CD4-positive, CD25-positive, alpha-beta regulatory T cell (primary cell): ENCODE results near the gene LGALS3BP. TPM values are rescaled to one million over a fixed set of nuclear protein-coding genes. Genes with fewer than 3 reads are reported as not detected.

Experiments
- ATAC-seq, 2 donors: fragments of 150-1000 bp; cut with Tn5 transposase; one replicate each; pipeline ENCODE4 v1.10.0; 2021; ENCODE audit warnings: low read depth in 2 of 2, moderate number of reproducible peaks in 2 of 2, moderate library complexity in 1 of 2
- DNase-seq, 3 donors: peaks; one replicate each; pipeline versions ENCODE4 v3.0.0 to v3.0.0-alpha.2; 2012 to 2022; ENCODE audit warnings: mixed read lengths in 1 of 3
- H3K27ac ChIP-seq: one replicate; pipeline ENCODE4 v1.7.0; 2013; ENCODE audit warnings: mild to moderate bottlenecking, low read length; ENCODE audit not compliant: insufficient read depth, poor library complexity, severe bottlenecking
- H3K27me3 ChIP-seq: one replicate; pipeline ENCODE4 v1.7.0; 2013; ENCODE audit warnings: low read length; ENCODE audit not compliant: control insufficient read depth, insufficient read depth
- H3K36me3 ChIP-seq: one replicate; pipeline ENCODE4 v1.7.0; 2013; ENCODE audit warnings: mild to moderate bottlenecking, low read length, moderate library complexity; ENCODE audit not compliant: control insufficient read depth, insufficient read depth
- H3K4me1 ChIP-seq: 2 replicates; pipeline ENCODE4 v1.7.0; 2013; ENCODE audit warnings: mild to moderate bottlenecking, low read length; ENCODE audit not compliant: insufficient read depth, control insufficient read depth, poor library complexity, severe bottlenecking
- H3K4me3 ChIP-seq: one replicate; pipeline ENCODE4 v1.7.0; 2013; ENCODE audit warnings: low read depth, mild to moderate bottlenecking, low read length, moderate library complexity
- H3K9me3 ChIP-seq, 2 experiments: 1 replicate in 1 of 2; 2 replicates in 1 of 2; pipeline ENCODE4 v1.7.0; 2013; ENCODE audit warnings: low read length in 2 of 2, mild to moderate bottlenecking in 1 of 2, moderate library complexity in 1 of 2; ENCODE audit not compliant: control insufficient read depth in 2 of 2
- H3K27ac Mint-ChIP-seq, 3 donors: one replicate each; pipeline ENCODE4 v1.8.0; 2020 to 2022; ENCODE audit warnings: mild to moderate bottlenecking in 3 of 3, mixed read lengths in 3 of 3, moderate library complexity in 2 of 3
- H3K27me3 Mint-ChIP-seq: one replicate; pipeline ENCODE4 v1.8.0; 2022; ENCODE audit warnings: mild to moderate bottlenecking, mixed read lengths
- H3K36me3 Mint-ChIP-seq: one replicate; pipeline ENCODE4 v1.8.0; 2020; ENCODE audit warnings: mixed read lengths
- H3K4me1 Mint-ChIP-seq, 4 donors: one replicate each; pipeline ENCODE4 v1.8.0; 2020 to 2022; ENCODE audit warnings: mixed read lengths in 4 of 4, mild to moderate bottlenecking in 1 of 4
- H3K4me3 Mint-ChIP-seq, 4 donors: one replicate each; pipeline ENCODE4 v1.8.0; 2020 to 2022; ENCODE audit warnings: mild to moderate bottlenecking in 4 of 4, mixed read lengths in 4 of 4, moderate library complexity in 3 of 4
- H3K9me3 Mint-ChIP-seq, 7 donors: one replicate each; pipeline ENCODE4 v1.8.0; 2020 to 2022; ENCODE audit warnings: mixed read lengths in 7 of 7, mild to moderate bottlenecking in 3 of 7, moderate library complexity in 2 of 7
- polyA plus RNA-seq, 4 donors: library from polyadenylated mRNA; unstranded; fragments of 300-500 nt; fragmentation: Illumina TruSeq; gene quantifications; one replicate each; pipeline ENCODE4 v1.2.3, GENCODE V29; 2021
- total RNA-seq: library from RNA; stranded (reverse); gene quantifications from one replicate; pipeline ENCODE4 v1.2.3, GENCODE V29; 2022

LGALS3BP gene
- total and polyA plus RNA-seq, 5 donors from 2014 or later = 23.4 to 43.5 (median 27.2) TPM

DNA sequence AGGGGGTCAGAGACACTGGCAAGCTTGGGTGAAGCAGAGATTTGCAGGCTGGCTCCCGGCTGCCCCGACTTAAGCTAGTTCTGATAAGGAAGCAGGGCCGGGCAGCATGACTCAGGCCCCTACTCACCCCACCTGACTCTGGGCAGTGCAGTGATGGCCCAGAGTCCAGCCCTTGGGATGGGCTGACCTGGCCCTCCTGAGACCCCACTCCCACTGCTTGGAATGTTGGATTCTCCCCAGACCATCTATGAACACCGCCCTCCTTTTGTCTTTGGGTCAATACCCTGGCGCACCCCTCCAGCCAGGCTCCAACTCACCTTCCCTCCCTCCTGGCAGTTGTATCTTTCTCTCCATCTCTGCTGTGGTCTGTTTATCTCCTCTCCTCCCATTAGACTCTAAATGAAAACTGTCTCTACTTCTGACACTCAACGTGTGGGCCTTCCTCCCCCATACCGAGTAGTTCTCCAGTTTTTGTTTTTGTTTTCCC is 21.0 kb downstream of the LGALS3BP start:
- H3K27ac Mint-ChIP-seq = no peak overlapping the region
- no peak overlapping the region for H3K4me3 Mint-ChIP-seq
- H3K4me1 Mint-ChIP-seq = no peaks in the 10 kb centered on the region
- no peaks in the 10 kb centered on the region for H3K27me3 Mint-ChIP-seq
- Histone ChIP-seq H3K27me3 (no peaks in the 10 kb centered on the region), H3K4me3 (no peak overlapping the region), H3K9me3 (no peaks in the 10 kb centered on the region), H3K27ac (no peak overlapping the region), H3K4me1 (no peaks in the 10 kb centered on the region), H3K36me3 (no peaks in the 10 kb centered on the region)
- ATAC-seq = no peak
- no peak for DNase-seq
- no peaks in the 10 kb centered on the region for H3K36me3 Mint-ChIP-seq
- no peaks in the 10 kb centered on the region for H3K9me3 Mint-ChIP-seq

DNA sequence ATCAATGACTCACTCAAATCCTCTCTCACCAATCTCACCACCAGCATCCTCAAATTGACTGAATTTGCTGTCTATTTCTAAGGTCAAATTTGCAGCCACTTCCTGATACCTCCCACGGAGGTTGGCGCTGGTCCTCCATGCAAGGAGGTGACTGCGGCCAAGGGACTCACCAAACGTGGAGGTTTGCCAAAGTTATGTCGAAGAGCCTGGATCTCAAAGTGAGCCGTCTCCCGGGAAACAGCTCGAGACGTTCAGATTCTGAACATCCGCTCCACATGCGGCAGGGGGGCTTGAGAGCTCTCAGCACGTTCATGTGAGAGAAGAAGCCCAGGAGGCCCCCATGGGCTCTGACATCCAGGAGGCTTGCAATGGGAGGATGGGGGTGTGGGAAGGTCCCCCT is 22.6 kb downstream of the LGALS3BP start:
- no peaks in the 10 kb centered on the region for H3K4me1 ChIP-seq
- Mint-ChIP-seq H3K4me1 (no peaks in the 10 kb centered on the region), H3K36me3 (no peaks in the 10 kb centered on the region), H3K4me3 (no peak overlapping the region), H3K27me3 (peaks cover 5% of the 10 kb centered on the region), H3K27ac (no peak overlapping the region), H3K9me3 (peaks cover 0 to 2% (median 0%) of the 10 kb centered on the region in 7 donors)
- no peak overlapping the region for H3K4me3 ChIP-seq
- H3K9me3 ChIP-seq = no peaks in the 10 kb centered on the region
- no peaks in the 10 kb centered on the region for H3K36me3 ChIP-seq
- no peak for DNase-seq
- H3K27me3 ChIP-seq = no peaks in the 10 kb centered on the region
- ATAC-seq = no peak
- H3K27ac ChIP-seq = no peak overlapping the region

DNA sequence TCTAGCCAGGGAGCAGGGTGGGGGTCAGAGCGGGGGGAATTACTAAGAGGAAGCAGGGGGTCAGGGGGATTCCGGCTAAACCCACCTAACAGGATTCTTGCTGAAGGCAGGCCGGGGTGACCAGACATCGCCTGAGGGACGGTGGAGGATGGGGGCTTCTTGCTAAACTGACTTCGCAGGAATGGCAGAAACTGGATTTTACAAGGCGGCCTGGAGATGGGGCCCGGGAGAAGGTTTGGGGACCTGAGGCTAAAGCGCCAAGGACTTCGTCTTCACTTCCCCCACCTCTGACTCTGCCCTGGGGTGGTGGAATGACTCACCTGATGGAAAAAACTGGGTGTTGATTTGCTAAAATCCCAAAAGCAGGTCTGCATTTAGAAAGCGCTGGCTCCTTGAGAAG is 23.5 kb downstream of the LGALS3BP start:
- H3K27me3 Mint-ChIP-seq = peaks cover 9% of the 10 kb centered on the region

DNA sequence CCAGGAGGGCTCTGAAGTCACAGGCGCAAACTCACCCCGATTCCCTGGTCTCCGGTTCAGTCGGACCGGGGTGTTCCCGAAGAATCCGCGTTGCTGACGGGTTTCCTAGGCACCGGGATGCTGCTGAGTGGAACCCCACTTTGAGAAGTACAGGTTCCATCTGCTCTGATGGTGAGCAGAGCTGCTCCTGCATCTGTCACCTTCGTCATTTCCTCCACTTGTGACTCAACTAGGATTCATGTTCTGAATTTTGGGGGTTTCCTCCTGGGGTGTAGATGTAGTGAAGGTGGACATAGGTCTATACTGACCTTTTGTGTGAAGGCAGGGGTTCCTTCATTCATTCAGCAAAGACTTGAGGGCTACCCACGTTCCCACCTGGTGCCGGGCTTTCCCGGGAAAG is 25.0 kb downstream of the LGALS3BP start:
- H3K27me3 Mint-ChIP-seq = peaks cover 9% of the 10 kb centered on the region
- peaks cover 0 to 17% (median 0%) of the 10 kb centered on the region in 7 donors for H3K9me3 Mint-ChIP-seq
- no peaks in the 10 kb centered on the region for H3K4me1 Mint-ChIP-seq
- no peaks in the 10 kb centered on the region for H3K27me3 ChIP-seq
- no peak overlapping the region for H3K4me3 ChIP-seq
- peaks cover 4% of the 10 kb centered on the region for H3K36me3 Mint-ChIP-seq
- DNase-seq = no peak
- H3K4me1 ChIP-seq = no peaks in the 10 kb centered on the region
- peak overlapping the region in 1 of 4 donors; percentile 38 for H3K4me3 Mint-ChIP-seq
- H3K27ac Mint-ChIP-seq = no peak overlapping the region
- no peak overlapping the region for H3K27ac ChIP-seq
- no peak for ATAC-seq
- no peaks in the 10 kb centered on the region for H3K36me3 ChIP-seq
- H3K9me3 ChIP-seq = peaks cover 4 to 15% of the 10 kb centered on the region in 2 experiments

More for the DNA sequence above, 23.5 kb downstream of the LGALS3BP start:
- H3K27ac ChIP-seq = no peak overlapping the region
- Mint-ChIP-seq H3K9me3 (peaks cover 0 to 5% (median 0%) of the 10 kb centered on the region in 7 donors), H3K4me1 (no peaks in the 10 kb centered on the region), H3K27ac (no peak overlapping the region), H3K4me3 (no peak overlapping the region), H3K36me3 (peaks cover 3% of the 10 kb centered on the region)
- H3K36me3 ChIP-seq = no peaks in the 10 kb centered on the region
- H3K4me3 ChIP-seq = no peak overlapping the region
- H3K9me3 ChIP-seq = peaks cover 0 to 4% of the 10 kb centered on the region in 2 experiments
- no peaks in the 10 kb centered on the region for H3K4me1 ChIP-seq
- DNase-seq (no peak), ATAC-seq (no peak)
- H3K27me3 ChIP-seq = no peaks in the 10 kb centered on the region

DNA sequence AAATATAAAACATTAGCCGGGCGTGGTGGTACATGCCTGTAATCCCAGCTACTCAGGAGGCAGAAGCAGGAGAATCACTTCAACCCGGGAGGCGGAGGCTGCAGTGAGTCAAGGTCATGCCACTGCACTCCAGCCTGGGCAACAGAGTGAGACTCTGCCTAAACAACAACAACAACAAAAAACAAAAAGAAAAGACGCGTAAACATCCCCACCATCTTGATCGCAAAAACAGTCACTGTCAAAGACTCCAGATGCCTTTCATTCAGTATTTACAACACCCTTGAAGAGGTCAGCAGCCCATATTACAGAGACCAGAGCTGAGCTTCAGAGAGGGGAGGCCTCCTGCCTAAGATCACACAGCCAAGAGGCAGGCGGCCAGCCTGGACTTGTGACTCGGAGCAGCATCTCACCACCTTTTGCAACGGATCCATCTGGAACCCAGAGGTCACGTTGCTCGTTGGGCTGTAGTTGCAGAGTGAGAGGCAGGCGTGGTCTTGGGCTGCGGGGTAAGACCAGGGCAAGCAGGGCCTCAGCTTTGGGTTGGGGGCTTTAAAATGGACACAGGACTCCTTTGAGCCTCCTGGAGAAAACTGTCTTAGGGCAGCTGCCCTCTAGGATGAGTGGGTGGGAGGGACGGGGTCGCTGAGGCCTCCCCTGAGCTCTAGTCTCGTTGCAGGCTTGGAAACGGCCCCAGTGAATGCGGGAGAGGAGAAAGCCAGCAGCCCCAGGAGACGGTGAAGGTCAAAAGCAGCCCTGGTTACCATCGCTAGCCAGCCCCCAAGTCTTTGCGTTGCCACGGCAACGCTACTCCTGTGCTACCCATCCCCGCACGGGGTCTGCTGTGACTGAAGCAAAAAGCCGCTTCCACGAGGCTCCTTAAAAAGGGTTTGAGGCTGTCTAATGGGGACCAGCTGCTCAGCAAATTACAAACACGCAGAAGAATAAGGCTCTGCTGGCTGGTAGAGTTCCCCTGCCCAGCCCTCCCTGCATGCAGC is 26.1 kb downstream of the LGALS3BP start:
- no peaks in the 10 kb centered on the region for H3K27me3 ChIP-seq
- Mint-ChIP-seq H3K4me1 (no peaks in the 10 kb centered on the region), H3K4me3 (no peak overlapping the region), H3K36me3 (peaks cover 4% of the 10 kb centered on the region), H3K27me3 (peaks cover 9% of the 10 kb centered on the region), H3K27ac (no peak overlapping the region), H3K9me3 (peaks cover 0 to 20% (median 0%) of the 10 kb centered on the region in 7 donors)
- DNase-seq = no peak
- no peak for ATAC-seq
- H3K9me3 ChIP-seq = peaks cover 4 to 15% of the 10 kb centered on the region in 2 experiments
- no peak overlapping the region for H3K4me3 ChIP-seq
- no peak overlapping the region for H3K27ac ChIP-seq
- no peaks in the 10 kb centered on the region for H3K4me1 ChIP-seq
- no peaks in the 10 kb centered on the region for H3K36me3 ChIP-seq

DNA sequence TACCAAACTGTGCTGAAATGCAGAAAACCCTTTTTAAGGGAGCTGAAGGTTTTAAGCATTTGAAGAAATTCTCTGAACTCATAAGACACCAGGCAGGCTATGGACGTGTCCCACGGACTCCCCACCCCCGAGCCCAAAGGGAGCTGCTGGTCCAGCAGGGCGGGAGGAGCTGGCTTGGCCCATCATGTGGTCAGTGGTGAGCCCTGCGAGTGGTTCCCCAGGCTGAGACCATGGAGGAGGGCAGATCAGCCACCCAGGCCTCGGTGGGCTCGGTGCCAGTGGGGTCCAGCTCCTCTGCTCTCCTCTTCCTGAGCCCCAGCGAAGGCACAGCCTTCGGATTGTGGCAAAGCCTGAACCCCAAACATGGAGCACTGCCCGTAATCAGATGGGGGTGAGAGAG is 27.0 kb downstream of the LGALS3BP start:
- H3K36me3 ChIP-seq = no peaks in the 10 kb centered on the region
- peaks cover 4 to 15% of the 10 kb centered on the region in 2 experiments for H3K9me3 ChIP-seq
- ATAC-seq (no peak), DNase-seq (no peak)
- no peak overlapping the region for H3K4me3 ChIP-seq
- peaks cover 9% of the 10 kb centered on the region for H3K27me3 Mint-ChIP-seq
- no peak overlapping the region for H3K27ac ChIP-seq
- H3K9me3 Mint-ChIP-seq = peaks cover 0 to 20% (median 0%) of the 10 kb centered on the region in 7 donors
- H3K36me3 Mint-ChIP-seq = peaks cover 4% of the 10 kb centered on the region
- H3K27ac Mint-ChIP-seq = no peak overlapping the region
- no peaks in the 10 kb centered on the region for H3K4me1 ChIP-seq
- H3K27me3 ChIP-seq = no peaks in the 10 kb centered on the region
- no peaks in the 10 kb centered on the region for H3K4me1 Mint-ChIP-seq
- no peak overlapping the region for H3K4me3 Mint-ChIP-seq

DNA sequence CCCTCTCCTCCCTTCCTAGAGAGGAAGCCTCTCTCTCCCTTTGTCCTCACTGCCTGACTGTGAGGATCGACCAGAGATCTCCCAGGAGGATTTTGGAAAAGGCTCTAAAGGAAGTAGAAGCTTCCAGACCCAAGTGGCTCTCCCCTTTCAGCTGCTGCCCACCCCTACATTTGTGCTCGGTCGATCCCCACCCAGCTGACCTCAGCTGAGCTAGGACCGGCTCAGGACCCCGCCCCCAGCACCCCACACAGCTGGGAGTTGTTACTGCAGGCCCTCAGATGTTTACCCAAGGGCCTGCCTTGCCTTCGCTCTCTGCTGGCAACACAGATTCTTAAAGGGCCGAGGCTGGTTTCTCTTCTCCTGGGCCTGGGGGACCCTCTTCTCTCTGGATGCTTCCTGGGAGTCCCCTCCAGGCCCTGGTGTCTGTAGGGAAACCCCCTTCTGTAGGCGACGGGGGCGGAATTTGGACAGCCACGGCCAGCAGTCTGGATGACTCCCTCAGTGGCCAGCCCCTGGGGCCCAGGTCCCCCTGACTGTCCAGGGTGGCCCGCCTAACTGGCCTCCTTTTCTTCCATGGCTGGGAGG is 27.7 kb downstream of the LGALS3BP start:
- DNase-seq (no peak), ATAC-seq (no peak)
- H3K9me3 ChIP-seq = peaks cover 4 to 15% of the 10 kb centered on the region in 2 experiments
- no peak overlapping the region for H3K4me3 ChIP-seq
- H3K27ac ChIP-seq = no peak overlapping the region
- H3K4me1 ChIP-seq = no peaks in the 10 kb centered on the region
- Mint-ChIP-seq H3K4me3 (no peak overlapping the region), H3K27me3 (peaks cover 9% of the 10 kb centered on the region), H3K9me3 (peaks cover 0 to 20% (median 0%) of the 10 kb centered on the region in 7 donors), H3K27ac (no peak overlapping the region), H3K36me3 (peaks cover 4% of the 10 kb centered on the region), H3K4me1 (no peaks in the 10 kb centered on the region)
- H3K27me3 ChIP-seq = no peaks in the 10 kb centered on the region
- no peaks in the 10 kb centered on the region for H3K36me3 ChIP-seq
